NCI-H2227 (cell line): Measurements from ENCODE around the gene NFE2L2.
"Not testable (repeated sequence)": the region's sequence is repeated elsewhere in the genome, so short reads cannot be mapped to it uniquely, and the experiment has no call there.

Experiments used
- DNase-seq: peaks from one replicate; lab custom pipeline; 2025; ENCODE audit not compliant: unreplicated experiment; lab: John Stamatoyannopoulos, UW

Gene NFE2L2

DNA sequence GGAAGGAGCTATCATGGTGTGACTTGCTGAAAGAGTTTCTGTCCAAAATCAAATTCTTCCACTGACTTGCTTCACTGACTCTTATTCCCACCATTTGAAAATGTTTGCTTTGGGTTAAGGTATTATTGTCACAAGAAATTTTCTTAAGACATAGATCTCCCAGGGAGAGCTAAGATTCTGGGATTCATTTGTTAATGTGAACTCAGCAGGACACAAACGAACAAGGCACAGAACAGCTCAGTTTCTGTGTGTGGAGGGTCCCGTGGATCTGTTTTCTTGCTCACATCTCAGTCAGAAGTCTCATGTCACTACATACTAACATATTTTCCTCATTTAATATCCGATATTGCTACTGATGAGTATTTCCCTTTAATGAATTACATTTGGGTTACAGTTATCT, 60.1 kb downstream of the NFE2L2 start:
- DNase-seq: no peak

DNA sequence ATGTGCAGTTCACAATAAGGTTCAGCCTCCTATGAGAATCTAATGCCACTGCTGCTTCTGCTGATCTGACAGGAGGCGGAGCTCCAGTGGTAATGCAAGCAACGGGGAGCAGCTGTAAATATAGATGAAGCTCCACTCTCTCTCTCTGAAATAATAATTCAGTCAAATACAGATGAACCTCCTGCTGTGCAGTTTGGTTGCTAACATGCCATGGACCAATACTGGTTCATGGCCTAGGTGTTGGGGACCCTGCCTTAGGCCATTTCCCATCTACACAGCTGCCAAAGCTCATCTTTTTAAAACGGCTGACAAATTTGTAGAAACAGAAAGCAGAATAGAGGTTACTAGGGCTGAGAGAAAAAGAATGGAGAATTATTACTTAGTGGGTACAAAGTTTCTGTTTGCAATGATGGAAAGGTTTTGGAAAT, 62.6 kb downstream of the NFE2L2 start:
- DNase-seq: peak; percentile 79

- not testable (repeated sequence) for DNase-seq
These were observed 64.1 kb downstream of the NFE2L2 start for GRCh38 chr2:177200419-177200818.

DNA sequence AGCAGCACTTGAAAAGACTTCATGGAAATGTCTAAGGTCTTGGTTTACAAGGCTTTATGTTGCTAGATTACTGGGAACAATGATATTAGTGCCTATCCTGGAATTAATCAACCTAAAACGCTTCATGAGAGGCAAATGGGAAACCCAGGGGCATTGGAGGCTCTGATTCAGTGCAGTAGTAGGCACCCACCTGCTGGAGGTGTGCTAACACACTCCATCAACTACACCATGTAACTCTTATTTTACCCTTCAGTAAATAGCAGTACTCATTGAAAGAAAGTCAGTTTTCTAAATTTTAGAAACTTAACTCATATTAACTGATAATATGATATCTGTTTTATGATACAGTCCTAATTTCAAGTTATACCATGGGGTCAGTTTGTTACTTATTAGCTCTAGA, 69.3 kb downstream of the NFE2L2 start:
- DNase-seq: no peak

DNA sequence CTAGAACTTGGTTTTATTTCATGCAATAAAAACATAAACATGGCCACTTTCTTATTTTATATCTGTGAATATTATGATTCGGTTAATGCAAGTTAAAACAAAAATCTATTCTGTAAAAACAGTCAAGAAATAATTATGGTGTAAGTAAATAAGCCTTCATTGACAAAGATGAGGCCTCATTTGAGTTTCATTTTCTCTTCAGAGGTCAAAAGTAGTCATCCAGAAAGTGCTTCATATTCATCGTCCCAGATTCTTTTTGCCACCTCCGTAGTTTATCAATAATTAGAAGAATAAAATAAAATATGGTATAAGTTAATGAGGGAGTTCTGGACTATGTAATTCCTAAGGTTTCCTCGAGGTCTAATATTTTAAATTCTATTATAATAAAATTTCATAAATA, 71.3 kb downstream of the NFE2L2 start:
- no peak for DNase-seq

- DNase-seq: no peak
These were observed 71.7 kb downstream of the NFE2L2 start for GRCh38 chr2:177192788-177193187.

- DNase-seq: no peak
These were observed 73.6 kb downstream of the NFE2L2 start for GRCh38 chr2:177190941-177191340.

DNA sequence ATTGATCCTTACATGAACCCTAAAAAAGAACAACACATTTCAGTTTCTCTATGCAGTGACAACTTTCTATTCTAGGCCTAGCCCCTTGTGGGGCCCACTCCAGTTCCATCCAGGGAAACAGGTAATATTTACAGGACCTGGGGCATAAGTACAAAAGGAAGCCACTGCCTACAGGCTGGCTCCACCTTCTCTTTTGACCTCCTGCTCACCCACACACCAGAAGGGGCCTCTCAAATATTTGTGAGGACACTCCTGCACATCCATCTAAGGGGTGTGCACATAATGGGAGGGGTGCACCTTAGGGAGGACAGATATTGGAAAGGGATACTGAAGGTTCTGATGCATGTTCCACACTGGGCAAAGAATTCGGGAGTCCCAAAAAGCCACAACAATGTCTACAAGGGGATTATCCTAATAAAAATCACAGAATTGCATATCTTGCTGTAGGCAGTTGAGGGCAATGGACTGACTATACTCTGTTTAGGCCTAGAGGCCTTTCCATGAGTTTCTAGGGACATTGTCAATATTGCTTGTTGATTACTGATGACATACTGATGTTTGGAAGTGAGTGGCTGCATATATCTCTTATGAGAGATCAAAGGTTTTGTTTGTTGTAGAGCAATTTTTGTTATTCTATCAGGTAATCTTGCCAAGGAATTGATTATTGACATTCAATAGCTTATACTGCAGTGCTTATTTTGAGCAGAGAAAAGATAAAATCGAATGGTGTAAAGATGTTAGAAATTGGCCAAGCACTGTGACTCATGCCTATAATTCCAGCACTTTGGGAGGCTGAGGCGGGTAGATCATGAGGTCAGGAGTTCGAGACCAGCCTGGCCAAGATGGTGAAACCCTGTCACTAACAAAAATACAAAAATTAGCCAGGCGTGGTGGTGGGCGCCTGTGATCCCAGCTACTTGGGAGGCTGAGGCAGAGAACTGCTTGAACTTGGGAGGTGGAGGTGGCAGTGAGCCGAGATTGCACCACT, 75.8 kb downstream of the NFE2L2 start:
- no peak for DNase-seq

- DNase-seq: peak; percentile 55
These were observed 76.8 kb downstream of the NFE2L2 start for GRCh38 chr2:177187631-177188312.

GRCh38 chr2:177186038-177186437, 78.5 kb downstream of the NFE2L2 start:
- not testable (repeated sequence) for DNase-seq

DNA sequence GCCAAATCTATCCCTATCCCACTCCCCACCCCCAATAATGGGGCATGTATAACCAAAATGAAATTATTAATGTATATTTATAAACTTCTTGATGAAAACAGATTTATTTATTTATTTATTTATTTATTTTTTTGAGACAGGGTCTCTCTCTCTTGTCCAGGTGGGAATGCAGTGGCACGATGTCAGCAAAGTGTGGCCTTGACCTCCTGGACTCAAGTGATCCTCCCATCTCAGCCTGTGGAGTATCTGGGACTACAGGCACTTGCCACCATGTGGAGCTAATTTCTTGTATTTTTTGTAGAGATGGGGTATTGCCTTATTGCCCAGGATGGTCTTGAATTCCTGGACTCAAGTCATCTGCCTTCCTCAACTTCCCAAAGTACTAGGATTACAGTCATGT, 79.9 kb downstream of the NFE2L2 start:
- no peak for DNase-seq

GRCh38 chr2:177183860-177184259, 80.7 kb downstream of the NFE2L2 start:
- DNase-seq: no peak
